Activated CD4-positive, CD25-positive, alpha-beta regulatory T cell treated with anti-CD3 and anti-CD28 coated beads, Interleukin-2, amount 50 U/mL, for 24 hours (primary cell): ENCODE results near the gene CSMD2.
"Not testable (repeated sequence)": the region's sequence is repeated elsewhere in the genome, so short reads cannot be mapped to it uniquely, and the experiment has no call there.

Experiments
- ATAC-seq, 2 donors: fragments of 150-1000 bp; cut with Tn5 transposase; one replicate each; pipeline ENCODE4 v1.10.0; 2021; ENCODE audit warnings: mild to moderate bottlenecking in 1 of 2, moderate library complexity in 1 of 2

The CSMD2 gene

DNA sequence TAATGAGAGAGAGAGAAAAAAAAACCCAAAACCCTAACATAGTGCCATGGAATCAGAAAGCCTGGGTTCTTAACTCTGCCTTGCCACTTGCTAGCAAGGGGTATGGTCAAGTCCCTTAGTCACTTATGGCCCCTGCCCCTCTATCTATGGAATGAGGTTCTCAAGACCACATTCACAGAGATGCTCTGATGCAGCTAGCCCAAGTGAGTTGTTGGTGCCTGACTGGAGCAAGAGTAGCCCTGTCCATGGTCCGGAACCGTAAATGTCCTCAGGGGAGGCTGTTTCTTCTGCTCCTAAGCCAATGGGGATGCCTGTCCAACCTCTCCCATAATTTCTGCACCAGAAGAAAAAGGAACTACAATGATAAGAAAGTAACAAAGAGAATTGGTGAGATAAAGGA lies 56.8 kb downstream of the CSMD2 start:
- ATAC-seq = no peak

DNA sequence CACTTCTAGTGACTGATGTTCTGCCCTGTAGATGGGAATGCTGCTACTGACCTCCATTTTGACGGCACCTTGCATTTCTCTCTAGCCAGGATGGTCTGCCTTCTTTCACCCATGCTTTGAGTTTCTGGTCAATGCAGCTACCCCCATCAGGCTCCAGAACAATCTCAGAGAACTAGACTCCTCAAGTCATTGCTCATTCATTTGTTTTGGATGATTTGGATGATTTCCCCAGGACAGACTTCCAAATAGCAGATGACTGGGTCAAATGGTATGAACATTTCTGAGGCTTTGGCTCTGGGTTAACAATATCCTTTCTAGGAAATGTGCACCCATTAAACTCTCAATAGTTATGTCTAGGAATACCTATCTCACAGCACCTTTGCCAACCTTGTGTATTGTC lies 63.9 kb downstream of the CSMD2 start:
- ATAC-seq = no peak

DNA sequence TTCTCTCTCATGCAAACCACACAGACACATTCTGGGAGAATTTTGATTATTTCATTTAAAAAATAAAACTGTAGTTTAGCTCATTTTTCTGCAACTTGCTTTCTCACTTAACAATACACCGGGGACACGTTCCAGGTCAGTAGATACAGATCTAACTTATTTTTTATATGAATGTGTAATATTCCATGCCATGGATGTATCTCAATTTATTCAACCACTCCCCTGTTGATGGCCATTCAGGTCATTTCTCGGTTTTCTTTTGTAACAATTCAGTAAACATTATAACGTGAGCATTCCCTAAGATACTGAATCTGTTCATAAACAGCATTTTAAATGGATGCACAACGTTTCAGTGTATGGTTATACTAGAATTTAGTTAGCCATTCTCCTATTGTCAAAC lies 64.7 kb downstream of the CSMD2 start:
- ATAC-seq = no peak

DNA sequence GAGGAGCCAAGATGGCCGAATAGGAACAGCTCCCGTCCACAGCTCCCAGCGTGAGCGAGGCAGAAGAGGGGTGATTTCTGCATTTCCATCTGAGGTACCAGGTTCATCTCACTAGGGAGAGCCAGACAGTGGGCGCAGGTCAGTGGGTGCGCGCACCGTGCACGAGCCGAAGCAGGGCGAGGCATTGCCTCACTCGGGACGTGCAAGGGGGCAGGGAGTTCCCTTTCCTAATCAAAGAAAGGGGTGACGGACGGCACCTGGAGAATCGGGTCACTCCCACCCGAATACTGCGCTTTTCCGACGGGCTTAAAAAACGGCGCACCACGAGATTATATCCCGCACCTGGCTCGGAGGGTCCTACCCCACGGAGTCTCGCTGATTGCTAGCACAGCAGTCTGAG lies 72.6 kb downstream of the CSMD2 start:
- not testable (repeated sequence) for ATAC-seq

DNA sequence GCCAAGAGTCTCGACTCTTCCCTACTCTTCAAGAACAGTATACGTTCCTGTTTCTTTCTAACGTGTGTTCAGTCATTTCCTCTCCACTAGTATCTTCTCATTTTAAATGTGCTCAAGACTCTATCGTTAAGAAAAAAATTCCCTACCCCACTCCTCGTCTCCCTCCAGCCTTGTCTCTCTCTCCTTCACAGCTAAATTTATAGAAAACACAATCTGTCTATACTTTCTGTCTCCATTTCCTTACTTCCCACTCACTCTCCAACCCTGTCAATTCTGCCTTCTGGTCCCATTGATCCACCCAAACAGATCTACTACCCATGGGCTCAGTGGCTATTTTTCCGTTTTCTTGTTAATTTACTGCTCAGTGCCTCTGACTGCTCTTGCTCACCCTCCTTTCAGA lies 75.3 kb downstream of the CSMD2 start:
- ATAC-seq = no peak

DNA sequence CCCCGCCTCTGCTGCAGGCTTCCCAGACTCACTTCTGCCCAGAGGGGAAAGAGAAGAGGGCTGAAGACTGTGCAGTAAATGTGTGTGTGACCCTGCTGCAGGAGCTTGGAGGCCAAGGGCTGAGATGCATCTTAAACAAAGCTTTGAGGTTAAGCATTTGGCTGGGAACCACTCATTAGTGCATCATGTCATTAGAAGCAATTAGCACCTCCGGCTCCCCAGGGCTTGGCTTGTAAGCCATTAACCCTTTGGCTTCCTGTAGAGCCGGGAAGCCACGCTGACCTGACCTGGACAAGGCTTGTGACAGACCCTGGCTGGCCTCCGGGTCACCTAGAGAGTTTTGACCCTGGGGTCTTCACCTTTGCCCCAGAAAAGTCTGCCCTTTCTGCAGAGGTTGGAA lies 77.0 kb downstream of the CSMD2 start:
- no peak for ATAC-seq

DNA sequence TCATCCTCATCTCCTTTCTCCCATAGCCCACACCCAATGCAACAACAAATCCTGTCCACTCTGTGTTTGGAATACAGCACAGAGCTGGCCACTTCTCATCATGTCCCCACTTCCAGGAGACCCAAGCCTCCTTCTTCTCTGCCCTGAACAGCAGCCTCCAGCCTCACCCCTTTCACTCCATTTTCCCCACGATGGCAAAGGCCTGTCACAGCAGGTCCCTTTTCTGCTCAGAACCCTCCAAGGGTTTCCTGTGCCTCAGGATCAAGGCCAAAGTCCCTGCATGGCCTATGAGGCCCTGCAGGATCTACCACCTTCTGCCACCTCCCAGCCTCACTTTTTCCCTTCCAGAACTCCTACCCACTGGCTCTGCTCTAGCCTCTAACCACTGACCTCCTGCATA lies 78.5 kb downstream of the CSMD2 start:
- no peak for ATAC-seq

DNA sequence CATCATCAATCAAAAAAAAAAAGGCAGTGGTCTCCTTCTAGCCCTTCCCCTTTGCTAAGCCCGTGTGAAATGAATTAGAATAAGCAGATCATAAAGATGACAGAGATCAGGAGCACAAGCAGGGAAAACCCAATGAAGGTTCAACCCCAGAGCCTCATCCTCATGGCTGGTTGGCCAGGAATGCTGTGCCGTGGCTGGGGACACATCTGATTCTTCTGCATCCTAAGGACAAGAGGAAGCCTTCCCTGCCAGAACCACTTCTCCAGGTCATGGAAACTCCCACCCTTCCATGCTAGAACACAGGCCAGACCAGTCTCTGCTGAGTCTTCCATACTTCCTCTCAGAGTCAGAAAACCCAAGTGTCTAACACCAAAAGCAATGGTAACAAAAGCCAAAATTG lies 81.1 kb downstream of the CSMD2 start:
- no peak for ATAC-seq

DNA sequence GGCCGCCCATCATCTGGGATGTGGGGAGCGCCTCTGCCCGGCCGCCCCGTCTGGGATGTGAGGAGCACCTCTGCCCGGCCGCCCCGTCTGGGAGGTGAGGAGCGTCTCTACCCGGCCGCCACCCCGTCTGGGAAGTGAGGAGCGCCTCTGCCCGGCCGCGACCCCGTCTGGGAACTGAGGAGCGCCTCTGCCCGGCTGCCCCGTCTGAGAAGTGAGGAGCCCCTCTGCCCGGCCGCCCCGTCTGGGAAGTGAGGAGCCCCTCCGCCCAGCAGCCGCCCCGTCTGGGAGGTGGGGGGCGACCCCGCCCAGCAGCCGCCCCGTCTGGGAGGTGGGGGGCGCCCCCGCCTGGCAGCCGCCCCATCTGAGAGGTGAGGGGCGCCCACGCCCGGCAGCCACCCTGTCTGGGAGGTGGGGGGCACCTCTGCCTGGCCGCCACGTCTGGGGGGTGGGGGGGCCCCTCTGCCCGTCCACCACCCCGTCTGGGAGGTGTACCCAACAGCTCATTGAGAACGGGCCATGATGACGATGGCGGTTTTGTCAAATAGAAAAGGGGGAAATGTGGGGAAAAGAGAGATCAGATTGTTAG lies 82.9 kb downstream of the CSMD2 start:
- ATAC-seq = not testable (repeated sequence)

DNA sequence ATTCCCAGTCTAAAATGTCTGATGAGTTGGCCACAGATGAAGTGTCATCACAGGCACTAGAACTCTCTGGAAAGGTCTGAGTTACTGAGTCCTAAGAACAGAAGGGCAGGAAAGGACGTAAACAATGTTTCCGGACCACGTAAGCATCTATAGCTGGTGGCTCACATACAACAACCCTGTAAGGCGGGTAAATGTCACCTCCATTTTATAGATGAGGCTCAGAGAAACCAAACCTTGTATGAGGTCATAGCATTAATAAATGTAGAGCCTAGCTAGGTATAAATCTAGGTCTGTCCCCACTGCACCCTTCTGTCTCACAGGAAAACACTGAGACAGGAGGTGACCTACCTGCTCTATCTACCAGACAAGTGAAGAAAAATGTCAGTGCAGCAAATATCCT lies 86.6 kb downstream of the CSMD2 start:
- ATAC-seq = no peak

DNA sequence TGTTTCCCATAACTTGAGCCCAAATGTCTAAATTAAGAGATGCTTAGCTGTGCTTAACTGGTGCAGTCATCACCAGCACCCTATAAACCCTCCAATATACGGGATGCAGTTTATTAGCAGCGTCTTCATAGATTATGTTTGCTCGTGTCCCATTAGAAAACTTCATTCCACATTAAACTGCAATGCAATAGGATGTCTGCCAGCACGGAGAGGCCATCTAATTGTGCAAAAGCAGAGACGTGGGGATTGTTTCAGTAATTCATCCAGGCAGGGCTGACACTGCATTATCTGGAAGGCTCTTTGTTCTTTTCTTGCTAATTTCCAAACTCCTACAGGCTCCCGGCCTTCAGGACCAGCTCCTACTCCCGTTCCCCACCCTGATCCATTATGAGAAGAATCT lies 89.5 kb downstream of the CSMD2 start:
- no peak for ATAC-seq

DNA sequence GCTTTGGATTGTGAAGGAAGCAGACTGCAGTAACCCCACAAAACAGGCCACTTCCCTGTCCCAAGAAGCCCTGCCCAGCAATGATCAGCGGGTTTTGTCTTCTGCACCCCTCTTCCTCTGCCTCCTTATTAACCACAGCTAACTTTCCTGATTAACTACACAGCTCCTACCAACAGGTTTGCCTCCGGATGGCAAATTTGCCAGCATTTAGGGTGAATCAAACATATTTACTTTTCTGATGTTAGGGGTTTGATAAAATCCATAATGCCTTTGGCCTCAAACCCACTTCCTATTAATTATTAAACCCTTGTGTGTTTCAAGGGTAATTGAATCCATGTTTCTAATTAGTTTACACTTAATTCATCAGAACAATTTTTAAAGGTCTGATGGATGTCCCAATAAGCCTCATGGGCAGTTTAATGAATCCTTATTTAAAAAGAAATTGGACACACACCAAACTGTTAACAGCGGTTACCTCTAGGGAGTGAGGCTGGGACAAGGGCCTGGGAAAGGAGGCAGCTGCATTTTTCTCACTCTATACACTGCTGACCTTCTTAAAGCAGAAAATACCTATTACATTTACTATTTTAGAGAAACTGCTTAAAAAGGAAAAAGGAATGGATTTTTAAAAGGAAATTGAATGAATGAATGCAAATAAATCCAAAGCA lies 91.9 kb downstream of the CSMD2 start:
- no peak for ATAC-seq

DNA sequence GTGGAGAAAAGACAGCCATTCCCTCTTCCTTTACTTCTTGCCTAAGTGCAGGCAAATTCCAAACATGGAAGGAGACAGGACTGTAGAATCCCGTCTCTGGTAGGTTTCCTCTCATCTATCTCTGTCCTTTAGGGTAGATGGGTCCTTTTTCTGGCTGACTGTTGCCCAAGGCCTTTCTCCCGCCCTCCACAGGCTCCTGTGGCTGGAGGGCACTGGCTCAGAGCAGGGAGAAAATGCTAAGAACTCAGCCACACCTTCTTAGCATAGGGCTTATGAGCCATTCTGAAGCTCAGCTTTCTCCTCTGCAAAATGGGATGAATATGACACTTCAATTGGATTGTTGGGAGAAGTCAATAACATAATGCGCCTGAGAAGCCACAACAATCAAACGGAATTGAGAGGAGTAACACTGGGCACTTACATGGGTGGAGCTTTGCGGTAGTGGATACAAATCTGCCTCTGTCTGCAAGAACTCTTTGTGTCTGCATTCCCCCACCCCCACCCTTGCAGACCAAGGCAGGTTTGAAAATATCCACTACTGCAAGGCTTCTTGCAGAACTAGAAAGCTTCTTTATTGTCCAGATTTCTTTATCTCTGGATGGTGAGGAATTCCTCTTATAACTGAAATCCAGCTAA lies 94.7 kb downstream of the CSMD2 start:
- ATAC-seq = no peak

DNA sequence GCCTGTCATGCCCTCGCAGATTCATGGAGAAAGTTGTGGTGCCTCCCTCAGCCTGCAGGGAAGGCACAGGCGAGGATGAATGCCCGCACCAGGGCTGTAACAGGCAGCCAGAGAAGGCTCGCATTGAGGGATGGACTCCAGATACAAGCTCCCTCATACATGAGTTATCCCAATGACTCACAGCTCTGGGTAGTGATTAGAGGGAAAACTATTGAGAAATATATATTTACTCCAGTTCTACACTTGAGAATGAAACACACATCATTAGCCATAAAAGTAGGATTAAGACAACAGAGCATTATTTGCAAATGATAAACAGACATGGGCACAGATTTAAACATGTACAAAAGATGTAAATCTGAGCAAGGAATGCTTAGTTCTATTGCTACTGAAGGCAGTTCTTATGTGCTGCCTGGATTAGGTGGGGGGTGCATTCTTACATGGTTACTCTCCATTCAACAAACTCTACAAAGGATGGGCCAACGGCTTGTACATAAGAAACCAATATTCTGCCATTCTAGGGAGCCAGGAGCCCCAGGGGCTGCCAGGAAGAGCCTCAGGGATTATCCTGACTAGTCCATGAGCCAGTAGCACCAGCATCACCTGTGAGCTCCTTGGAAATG lies 97.9 kb downstream of the CSMD2 start:
- ATAC-seq = no peak

DNA sequence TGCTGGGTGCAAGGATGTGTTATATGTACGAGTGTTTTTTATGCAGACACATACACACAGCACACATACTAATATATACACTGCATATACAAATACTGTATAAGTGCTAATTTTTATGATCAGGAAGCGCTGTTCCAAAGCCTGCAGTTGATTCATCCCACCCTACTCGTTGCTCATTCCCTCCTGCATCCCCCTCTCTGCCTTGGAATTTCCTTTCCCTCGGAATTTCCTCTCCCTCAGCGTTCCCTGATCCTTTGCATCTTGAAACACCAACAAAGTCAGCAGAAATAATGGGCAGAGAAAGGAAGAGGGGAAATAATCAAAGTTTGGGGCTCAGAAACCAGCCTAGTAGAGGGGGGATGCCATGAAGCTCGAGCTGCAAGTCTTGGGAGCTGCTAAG lies 98.9 kb downstream of the CSMD2 start:
- ATAC-seq = no peak

DNA sequence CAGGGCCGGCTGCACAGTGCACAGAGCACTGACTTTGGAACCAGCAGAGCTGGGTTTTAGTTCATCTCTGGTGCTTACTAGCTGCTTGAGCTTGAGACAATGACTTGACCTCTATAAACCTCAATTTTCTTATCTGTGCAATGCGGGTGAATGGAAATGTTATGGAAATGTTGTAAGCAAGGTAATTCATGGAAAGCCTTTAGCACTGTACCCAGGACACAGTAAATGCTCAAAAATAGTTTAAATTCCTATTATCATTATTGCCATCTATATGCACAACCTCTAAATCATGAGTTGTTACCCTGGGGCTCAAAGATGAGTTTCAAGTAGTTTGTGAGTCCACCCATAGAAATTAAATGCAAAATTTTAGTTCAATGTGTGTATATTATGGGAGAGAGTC lies 99.5 kb downstream of the CSMD2 start:
- no peak for ATAC-seq

DNA sequence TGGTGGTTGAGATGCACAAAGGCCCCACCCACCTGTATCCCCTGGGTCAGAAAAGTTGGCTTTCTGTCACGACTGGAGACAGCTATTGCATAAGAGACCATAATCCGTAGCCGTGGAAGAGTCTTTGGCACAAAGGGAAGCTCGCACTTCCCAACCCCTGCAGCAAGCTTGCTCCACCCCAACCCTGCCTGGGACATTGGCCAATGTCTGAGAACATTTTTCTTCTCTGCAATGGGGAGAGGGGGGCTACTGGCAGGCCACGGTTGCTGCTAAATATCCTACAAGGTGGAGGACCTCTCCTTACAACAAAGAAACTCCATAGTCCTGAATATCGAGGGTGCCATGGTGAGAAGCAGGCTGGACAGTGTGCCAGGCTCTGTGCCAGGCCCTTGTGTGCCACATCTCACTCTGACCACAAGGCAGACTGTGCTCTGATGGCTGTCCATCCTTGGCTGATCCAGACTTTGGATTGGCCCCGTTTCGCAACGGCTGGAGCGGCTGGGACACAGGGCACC lies 104.1 kb downstream of the CSMD2 start:
- ATAC-seq = no peak

DNA sequence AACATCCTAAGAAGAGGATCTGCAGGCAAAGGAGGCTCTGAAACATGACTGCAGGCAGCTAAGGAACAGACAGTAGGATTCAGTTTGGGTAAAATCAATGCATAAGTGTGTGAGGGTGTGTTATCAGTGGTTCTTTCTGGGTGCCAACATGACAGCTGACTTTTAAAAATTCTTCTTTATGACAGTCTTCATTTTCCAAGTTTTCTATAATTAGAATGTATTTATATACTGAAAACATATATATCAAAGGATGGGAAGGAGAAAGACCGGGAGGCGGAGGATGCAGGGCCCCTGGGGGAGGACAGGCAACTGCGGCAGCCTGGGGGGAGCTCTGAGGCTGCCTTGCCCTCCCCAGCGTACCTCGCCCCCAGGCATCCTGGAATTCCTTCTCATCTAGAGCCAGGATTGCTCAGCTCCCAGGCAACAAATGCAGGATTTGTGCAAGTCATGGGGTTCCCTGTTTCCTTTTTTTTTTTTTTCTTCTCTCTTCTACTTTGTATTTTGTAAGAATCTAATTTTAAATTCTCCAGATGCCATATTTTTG lies 104.8 kb downstream of the CSMD2 start:
- no peak for ATAC-seq

DNA sequence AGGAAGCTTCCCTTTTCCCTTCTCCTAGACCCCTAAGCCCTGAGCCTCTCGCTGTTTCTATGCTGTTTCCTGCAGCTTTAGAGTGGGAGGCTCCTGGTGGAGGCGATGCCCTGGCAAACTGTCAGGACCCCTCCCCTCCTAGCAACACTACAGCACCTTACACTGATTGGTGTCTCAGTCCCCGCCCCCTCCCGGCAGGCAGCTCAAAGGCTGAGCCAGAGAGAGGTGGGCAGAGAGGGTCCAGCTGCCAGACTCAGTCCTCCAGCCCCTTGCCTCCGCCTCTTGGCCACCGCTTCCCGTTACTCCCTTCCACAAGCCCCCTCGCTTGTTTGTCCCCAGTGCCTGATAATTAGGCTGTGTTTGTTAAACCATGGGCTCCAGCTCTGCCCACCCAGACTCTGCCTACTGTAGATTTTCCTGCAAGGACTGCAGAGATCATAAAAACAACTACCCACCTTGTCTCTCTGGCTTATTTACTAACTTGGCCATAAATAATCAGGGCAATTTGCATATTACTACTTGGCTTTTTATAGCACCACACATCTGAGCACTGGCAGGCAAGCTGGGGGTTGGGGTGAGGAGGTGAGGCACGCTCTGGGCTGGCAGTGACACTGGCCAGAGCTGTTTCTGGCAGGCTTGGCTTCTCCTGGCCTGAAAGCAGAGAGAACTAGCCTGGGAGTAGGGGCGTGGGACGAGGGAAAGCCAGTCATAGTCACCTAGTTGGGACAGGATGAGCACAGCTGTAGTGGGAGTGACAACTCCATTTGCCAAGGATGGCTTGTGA lies 107.5 kb downstream of the CSMD2 start:
- no peak for ATAC-seq

DNA sequence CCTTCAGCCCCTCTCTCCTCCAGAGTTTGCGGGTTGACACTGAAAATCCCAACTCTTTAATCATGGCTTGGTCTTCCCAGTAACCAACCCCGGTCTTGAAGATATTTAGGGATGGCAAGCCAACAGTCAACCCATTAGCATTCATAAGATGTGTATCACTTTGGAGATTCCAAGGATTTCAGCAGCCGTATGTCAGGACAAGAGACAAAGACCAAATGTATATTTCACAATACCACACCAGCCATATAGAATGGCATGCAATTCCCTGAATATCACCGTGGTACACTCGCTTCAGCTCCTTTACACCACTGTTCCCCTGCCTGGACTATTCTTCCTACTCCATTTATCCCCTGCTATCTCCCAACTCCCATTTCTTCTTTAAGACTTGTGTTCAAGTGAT lies 109.2 kb downstream of the CSMD2 start:
- ATAC-seq = no peak

DNA sequence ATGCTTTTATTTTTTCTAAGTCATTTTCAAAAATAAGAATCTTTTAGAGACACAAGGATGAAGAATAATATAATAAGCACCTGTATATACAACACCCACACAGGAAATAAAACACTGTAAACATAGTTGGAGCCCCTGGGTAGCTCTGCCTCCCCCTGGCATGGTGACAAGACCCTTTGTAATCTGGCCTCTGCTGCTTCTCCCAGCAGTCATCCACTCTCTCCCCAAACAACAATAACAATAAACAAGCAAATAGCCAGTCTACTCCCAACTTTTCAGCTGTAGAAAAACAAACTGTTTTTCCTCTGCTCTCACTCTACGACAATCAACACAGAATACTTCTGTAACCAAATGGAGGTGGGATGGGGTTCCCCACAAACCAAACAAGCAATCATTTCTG lies 110.1 kb downstream of the CSMD2 start:
- ATAC-seq = no peak

DNA sequence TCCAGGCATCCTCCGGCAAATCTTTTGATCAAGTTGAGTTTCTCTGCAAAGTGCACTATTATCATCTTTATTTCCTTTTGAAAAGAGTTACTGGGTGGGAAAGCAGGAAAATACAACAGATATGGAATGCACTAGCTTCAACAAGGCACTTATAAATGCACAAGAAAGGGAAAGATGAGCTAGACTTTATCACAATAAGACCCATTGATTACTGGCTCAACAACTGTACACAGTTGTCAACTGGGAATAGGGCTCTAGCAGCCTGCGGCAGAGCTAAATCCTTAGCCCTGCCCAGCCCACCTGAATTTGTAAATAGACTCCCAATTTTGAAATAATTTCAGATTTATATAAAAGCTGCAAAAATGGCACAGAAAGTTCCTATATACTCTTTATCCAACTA lies 111.4 kb downstream of the CSMD2 start:
- no peak for ATAC-seq

DNA sequence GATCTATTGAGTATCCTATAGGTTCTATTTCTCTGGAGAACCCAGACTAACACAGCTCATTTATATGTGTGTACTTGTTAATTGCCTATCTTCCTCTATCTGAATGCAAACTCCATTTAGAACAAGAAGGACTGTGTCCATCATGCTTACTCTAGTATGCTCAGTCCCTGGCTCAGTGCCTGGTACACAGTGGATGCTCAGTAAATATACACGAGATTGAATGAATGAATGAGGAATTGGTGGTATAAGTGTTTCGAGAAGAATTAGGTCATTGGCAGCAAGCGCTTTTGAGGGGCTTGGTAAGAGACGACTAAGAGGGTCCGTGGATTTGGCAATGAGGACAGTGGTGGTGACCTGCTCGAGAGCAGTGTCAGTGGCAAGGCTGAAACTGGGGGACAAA lies 112.5 kb downstream of the CSMD2 start:
- no peak for ATAC-seq
